HG02588 (cell line): ENCODE results near the gene ABCF2.

Experiments
- ATAC-seq: cut with Tn5 transposase; IDR thresholded peaks from one replicate; pipeline ENCODE4 v1.9.1; 2021; ENCODE audit warnings: mild to moderate bottlenecking, moderate library complexity; ENCODE audit not compliant: unreplicated experiment

Gene ABCF2

DNA sequence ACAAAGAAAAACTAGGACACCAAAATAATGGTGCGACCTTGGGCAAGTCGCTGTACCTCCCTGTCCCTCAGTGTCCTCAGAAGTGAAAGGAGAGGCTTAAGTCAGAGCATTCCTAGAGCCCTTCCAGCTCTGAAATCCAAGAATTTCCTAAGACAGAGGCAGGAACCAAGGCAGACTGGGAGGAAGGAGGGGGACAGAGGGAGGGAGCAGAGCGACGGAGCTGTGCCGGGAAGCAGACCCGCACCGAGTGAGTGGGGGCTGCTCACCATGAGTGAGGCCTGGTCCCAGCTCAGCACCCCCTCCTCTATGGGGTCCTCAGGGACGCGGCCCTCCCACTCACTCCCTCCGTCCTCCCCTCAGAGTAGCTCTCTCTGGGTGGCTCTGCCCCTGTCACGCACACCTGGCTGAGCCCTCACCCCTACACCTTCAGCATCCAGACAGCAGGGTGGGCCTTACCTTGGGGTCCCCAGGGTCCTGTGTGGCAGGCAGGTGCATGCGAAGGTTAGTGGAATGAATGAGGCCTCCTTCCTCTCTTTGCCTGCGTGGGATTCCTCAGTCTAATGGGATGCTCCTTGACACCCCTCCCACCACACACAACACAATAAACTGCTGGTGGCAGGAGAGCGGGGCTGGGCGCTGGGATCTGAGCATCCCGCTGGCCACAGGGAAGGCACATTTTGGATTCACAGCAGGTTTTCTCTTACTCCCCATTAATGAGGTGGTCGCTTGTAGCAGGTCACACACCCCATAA lies 26.1 kb upstream of the ABCF2 start:
- ATAC-seq, result no peak

DNA sequence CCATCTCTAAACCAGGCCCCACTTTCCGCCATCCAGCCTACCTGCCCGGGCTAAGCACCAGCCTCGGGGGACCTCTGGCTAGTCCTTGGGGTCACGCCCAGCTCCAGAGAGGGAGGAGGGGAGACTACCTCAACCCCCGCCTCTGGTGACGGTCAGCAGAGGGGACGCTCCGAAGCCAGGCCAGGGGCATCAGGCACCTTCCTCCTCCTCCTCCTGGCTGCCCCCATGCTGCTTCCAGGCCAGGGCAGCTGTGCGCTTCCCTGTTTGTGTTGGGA lies 25.5 kb upstream of the ABCF2 start:
- ATAC-seq, result no peak

DNA sequence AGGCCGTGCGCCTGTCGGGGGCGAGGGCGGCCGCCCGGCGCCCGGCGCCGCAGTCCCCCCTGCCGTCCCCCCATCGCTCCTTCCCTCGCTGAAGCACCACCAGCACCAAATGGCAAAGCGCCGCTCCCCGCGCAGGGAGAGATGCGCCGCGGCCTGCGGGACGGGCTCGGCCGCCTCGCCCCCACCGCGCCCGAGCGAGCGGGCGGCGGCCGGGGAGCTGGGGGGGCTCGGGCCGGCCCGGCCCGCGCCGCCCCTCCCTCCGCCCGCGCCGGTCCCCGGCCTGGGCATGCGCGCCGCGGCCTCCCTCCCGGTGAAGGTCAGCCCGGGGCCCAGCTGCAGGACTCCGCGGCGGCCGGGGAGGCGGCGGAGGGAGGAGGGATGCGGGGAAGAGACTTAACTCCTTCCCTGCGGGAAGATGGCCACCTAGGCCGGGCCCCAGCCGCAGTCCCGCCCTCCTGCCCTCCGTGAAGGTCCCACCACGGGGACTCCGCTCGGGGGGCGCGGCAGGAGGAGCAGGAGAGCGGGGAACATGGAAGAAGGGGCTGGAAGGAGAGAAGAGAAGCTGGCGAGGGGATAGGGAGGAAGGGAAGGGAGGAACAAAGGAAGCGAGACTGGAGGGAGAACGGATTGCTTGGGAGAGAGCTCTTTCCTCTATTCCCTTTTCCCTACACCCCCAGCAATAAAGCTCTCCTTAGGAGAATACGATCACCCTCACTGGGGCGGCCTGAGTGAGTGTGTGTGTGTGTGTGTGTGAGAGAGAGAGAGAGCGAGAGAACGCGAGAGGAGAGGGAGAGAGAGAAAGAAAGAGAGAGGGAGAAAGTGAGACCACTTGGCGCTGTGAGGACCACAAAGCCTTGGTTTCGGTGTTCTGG lies 24.9 kb upstream of the ABCF2 start:
- no peak for ATAC-seq

DNA sequence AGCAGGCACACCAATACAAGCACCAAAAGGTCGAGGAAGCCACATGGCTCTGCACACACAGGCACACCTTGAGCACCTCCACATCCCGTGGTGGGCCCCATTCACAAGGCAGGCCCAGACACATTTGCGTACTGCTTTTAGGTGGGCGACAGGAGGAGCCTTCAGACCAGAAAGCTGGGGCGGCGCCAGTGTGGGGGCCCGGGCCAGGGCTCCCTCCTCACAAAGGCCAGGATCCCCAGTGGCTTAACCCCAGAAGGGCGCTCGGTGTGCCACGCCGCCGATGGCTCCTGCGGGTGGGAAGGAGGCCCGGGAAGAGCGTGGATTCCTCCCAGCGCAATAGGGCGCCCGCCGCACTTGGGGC lies 24.3 kb upstream of the ABCF2 start:
- no peak for ATAC-seq

DNA sequence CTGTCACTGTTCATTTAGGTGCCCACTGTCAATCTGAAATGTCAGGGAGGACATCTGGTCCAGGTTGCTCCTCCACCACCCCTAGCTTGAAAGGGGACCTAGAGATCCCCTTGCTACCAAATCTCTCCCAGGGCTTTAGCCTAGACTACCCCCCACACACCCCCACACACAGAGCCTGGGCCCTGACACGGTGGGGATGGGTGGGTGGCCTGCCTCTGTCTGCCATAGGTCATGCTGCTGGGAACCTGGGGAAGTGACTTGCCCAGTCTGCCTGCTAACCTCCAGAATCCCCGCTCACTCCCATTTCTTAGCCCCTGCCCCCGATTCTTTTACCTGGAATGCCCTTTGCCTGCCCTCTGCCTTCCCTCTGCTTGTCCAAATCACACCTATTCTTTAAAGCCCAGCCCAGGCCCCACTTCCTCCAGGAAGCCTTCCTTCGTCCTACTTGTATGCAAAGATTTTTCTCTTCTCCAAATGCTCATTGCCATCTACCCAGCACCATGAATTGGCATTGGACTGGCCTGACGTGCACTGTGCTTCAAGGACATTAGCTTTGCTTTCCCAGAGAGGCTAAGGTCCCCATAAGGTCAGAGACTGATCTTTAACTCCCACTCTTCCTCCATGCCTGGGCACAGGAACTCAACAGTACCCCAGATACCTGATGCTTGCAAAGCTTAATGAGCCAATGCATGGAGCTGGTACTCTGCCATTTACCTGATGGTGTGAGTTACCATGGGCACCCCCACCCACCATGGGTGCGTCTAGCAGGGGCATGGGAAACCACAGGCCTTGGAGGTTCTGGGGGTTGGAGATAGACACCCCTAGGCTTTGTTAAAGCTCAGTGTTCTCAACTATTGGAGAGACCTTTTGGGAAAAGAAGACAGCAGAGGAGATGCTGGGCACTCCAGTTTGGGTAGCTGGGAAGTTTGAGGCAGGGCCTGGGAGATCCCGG lies 23.5 kb upstream of the ABCF2 start:
- ATAC-seq, result no peak

DNA sequence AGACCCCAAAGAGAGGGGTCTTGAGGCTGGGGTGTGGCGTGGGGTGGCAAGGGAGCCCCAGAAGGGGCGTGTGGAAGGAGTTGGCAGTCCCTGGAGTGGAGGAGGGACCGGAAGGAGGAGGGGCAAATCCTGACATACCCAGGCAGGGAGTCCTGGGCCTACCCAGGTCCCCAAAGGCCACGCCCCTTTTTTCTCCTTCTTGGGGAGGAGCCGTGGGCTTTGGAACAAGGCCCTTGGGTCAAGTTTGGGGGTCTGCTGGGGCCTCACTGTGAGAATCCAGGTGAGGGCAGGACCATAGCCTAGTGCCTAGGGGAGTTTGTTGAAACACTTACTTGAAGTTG lies 22.7 kb upstream of the ABCF2 start:
- no peak for ATAC-seq

DNA sequence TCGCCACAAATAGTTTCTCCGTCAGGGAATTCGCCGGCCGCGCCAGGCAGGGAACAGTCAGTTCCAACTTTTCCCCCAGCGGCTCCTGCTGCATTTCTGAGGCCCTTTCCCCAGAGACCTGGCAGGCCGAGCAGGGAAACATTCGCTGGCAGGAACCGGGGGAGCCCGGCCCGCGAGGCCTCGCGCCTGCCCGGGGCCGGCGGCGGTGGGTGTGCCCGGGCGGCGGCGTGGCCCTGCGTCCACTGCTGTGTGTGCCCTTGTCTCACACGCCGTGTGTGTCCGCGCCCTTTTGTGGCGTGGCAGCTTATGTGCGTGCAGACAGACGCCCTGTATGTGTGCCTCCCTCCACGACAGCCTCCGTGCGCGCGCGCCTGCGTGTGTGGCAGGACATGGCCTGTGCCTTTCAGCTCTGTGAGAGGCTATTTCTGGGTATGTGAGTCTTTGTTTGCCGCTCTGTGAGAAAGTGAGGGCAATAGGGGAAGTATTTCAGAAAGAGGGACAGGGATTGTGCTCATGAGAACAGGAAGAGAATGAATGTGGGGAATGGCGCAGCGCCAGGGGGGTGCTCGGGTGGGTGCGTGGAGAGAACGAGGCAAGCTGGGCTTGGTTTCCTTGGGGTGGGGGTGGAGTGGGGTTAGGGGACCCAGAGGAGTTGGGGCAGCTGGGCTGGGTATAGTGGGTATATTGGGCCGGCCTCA lies 22.2 kb upstream of the ABCF2 start:
- no peak for ATAC-seq

DNA sequence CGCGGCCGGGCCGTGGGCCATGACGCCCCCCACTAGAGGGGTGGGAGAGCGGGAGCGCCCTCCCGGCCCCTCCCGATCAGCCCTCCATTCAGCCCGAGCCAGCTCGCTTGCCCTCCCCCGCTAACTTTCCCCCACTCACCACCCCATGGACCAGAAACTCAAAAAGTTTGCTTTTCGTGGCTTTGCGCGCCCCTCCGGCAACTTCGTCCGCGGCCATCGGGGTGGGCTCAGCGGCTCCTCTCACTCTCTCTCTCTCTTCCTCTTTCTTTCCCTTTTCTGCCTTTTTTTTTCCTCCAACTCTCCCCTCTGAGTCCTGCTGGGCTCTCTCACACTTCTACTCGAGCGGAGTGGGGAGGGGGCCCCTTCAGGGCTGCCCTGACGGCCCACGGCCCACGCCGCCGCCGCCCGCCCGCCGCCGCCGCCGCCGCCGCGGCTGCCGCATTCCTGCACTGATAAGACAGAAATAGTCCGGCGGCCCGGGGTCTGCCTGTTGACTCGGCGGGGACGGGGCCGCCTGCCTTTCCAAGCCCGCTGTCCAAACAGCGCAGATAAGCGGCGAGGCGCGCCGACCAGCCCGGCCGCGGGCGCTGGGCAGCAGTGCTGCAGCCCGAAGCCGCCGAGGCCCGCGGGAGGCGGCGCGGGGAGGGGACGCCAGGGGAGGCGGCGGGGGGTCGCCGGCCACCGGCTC lies 21.5 kb upstream of the ABCF2 start, which contains the start of gene SMARCD3:
Gene SMARCD3, minus strand, starts transcription at position 349 of the 688 bp plus-strand sequence. Its CDS starts 132 bp downstream, at position 217.
- ATAC-seq, result no peak

DNA sequence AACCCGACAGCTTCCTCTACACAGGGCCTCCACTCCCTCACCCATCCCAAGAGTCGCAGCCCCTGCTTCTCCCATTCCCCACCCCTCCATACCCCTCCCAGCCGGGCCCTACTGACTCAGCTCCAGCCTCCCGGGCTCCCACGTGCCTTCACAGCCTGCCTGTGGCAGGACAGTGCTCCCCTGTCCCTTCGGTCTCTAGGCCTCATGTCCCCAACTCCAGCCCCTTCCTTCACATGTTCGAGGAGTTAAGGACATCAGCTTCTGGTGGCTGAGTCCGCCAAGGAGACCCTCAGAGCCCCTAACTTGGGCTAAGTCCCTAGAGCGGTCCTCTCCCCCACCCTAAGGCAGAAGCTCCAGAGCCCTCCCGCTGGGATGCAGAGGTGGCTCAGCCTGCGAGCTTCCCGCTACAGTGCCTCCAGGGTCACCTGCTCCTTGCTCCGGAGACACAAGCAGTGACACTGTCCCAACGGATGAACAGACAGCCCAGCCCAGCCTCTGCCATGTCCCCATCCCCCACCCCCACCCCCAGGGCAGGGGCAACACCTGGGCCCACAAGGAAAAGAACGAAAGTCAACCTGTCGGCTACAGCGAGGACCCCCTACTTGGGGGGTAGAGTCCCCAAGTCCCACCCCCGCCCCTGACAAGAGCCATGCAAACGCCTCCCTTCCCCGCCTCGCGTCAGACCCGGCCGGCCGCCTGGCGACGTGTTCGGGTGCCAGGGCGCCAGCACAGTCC lies 20.8 kb upstream of the ABCF2 start:
- no peak for ATAC-seq

DNA sequence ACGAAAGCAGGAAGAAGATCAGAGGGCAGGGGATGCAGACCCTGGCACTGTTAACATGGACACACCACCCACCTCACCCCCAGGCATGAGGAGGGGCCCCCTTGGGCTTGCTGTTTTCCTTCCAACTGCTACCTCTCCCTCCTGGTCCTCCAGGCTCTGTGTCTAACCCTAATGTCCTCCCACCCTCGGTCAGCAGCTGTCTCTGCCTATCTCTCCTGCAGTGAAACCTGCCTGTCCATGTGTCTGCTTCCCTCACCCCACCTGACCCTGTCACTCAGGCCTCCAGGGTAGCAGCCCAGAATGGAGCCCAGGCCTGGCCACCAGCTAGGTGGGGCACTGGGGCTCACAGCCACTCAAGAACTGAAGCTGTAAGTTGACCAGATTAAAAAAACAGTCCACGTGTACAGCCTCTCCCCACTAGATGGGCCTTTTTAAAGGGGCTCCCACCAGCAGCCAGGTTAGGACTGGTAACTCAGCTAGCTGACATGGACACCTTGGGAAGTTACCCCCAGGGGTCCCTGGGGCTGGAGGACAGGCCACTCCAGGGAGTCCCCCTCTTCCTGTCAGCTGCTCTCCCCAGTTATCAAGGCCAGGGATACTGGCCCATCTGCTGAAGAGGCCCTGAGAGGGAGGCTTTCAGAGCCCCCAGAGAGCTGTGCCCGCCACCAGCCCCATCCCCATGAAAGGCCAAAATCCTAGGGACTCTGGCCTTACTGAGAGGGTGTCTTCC lies 20.0 kb upstream of the ABCF2 start:
- no peak for ATAC-seq

DNA sequence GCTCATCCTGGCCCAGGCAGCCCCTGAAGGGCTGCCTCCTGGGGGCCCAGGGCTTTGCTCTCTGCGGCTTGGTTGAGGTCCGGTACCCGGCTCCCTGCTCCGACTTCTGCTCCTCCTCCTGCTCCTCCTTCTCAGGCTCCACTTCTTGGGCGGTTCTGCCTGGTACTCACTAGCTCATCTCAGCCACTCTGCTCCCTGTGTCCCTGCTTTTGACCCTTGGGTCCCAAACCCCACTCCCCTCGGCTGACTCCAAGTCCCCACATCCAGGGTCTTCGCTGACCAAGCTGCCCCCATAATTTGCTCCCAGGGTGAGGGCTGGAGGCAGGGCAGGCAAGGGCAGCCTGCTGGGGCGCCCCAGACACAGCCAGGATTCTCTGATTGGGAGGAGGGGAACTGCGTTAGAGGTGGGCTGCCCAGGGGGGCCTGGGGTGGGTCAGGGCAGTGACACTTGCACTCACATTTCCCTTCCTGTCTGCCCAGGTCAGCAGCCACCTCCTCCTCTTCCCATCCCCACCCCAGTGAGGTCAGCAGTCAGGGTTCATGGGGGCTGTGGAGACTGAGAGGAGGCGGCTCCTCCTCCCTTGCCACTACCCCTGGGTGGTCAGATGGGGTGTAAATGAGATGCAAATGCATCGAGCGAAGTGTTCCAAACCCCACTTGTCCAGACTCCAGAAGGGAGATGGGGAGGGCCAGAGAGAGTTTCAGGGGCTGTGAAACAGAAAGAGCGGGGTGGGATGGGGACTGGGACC lies 19.3 kb upstream of the ABCF2 start:
- ATAC-seq, result no peak

DNA sequence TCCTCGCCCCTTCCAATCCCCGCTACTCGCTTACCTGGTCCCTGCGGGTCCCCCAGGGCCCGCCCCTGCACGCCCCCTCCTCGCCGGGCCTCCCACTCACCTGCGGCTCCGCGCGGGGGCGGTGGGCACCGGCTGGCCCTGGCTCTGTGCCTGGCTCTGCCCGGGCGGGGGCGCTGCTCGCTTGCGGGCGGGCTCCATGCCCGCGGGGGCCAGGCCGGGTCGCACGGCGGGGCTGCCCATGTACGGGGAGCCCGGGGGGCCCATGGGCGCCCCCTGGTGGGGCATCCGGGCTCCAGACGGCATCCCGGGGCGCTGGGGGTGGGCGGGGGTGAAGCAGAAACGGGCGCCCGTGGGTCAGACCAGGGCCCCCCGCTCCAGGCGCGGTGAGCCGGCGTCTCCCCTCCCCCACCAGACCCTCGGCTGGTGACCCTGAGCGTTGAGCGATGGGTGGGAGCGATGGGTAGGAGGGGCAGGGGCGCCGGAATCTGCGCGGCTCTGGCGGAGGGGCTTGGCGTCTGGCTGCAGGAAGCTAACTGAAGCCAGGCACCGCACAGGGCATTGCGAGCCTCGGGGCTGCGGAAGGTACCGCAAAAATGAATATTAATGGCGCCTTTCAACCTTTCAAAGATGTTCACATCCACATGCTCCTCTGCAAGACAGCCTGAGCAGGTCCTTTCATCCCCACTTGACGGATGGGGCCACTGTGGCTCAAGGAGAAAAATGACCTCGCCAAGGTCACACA lies 18.5 kb upstream of the ABCF2 start:
- ATAC-seq, result no peak

DNA sequence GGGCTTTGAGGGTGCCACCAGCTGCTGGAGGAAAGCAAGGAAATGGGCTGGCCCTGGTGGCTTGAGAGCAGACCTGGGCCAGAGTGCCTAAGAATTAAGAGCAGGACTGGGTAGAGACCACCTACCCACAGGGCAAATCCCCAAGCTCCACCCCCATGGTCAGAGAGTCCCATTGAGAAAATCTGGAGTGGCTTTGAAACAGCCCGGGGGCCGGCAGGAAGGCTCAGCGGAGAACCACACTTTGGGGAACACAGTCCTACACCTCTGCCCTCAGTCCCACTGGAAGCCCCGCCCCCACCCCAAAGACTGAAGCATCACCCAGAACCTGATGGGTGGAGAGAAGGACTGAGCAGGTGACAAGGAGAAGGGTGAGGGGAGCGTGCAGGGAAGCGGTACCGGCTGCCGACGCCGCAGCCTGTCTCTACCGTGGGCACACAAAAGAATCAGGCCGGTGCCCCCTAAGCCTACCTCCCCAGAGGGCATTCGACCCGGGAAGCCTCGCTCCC lies 17.9 kb upstream of the ABCF2 start:
- ATAC-seq, result no peak

DNA sequence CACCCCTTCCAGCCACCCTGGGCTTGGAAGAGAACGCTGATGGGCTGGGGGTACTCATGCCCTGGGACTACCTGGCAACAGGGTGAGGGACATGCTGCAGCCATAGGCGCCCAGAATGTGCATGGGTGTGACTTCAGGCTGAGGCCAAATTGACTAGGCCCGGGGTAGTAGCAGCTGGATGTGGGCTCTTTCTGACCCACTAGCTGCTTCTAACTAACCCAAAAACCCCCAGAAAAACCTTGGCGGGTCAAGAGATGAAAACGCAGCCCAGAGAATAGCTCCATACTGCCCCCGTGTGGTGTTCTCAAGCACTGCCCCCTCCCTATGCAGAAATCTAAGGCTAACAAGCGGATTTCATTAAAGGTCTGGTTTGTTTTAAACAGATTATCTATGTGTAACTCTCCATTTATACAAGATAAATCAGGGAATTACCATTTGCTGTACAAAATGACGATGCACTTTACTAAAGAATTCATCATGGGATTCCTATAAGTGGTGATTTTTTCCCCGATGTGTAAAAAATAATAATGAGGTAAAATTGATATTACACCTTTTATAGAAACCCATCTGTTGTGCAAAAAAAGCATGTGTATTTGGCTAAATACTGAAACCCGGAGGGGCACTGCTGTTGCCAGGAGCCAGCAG lies 17.3 kb upstream of the ABCF2 start:
- no peak for ATAC-seq

DNA sequence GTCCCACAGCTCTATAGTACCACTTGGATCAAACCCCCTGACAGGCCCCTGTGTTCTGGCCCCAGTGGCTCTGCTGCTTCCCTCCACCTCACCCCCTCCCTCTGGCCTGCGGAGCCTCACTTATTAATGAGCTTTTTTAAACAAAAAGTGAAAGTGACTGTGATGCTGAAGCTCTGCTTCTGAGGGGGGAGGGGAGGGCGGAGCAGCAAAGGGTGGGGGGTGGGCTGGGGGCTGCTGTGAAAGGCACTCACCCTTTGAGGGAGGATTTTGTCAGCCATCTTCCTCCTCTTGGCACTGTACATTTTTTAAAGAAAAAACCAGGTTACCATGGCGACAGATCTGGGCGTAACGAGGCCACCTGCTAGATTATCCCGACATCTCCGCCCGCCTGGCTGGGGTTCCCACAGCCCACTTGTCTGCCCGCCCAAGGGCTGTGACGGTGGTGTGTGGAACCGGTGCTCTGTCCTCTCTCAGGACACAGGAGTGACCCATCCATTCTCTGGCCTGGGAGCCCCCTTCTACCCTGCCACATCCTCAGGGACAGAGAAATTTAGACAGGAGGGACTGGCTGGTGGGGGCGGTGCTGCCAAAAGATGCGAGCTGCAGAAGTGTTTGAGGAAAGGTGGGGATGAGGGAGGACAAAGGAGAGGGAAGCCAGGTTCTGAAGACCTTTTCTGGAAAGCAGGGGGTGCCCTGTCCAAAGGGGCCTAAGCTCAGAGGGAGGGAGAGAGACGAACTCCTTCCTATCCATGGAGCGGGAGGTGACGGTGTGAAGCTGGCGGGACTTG lies 16.6 kb upstream of the ABCF2 start:
- ATAC-seq, result no peak

DNA sequence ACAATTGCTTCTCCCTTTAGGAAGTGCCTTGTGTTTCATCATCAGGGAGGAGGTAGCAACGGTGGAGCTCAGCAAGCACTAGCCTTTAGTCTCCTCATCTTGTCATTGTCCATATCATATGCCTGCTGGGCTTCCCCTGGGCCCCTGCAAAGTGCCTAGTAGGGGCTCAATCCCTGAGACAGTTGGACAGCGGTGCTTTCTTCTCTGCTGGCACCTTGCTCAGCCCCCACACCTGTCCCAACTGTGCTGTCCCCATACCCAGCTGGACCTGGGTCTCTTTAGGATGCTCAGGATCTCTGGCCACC lies 16.0 kb upstream of the ABCF2 start:
- no peak for ATAC-seq
